ENCODE results near the gene ANKRD28.

GRCh38 chr3:15638891-15639262 is 158.9 kb downstream of the ANKRD28 start:
- TF ChIP-seq CEBPB (IDR thresholded peaks at IDR 0.05; ENCODE audit: low read depth, low read length) = no peak
- TF ChIP-seq CTCF (conservative IDR thresholded peaks at IDR 0.05; ENCODE audit: low read depth, low read length) = no peak
- no peak for TF ChIP-seq RAD21 (IDR thresholded peaks at IDR 0.05; ENCODE audit: low read length)
- TF ChIP-seq BHLHE40 (IDR thresholded peaks at IDR 0.05; ENCODE audit: low read depth, low read length) = no peak
- TF ChIP-seq NFE2L2 (IDR thresholded peaks at IDR 0.05; ENCODE audit: low read depth, low read length) = no peak
- no peak for TF ChIP-seq FOS (IDR thresholded peaks at IDR 0.05; ENCODE audit: low read depth, low read length)

All from IMR-90 (cell line).